Measurements from ENCODE around the gene MARVELD1.

MARVELD1 gene

DNA sequence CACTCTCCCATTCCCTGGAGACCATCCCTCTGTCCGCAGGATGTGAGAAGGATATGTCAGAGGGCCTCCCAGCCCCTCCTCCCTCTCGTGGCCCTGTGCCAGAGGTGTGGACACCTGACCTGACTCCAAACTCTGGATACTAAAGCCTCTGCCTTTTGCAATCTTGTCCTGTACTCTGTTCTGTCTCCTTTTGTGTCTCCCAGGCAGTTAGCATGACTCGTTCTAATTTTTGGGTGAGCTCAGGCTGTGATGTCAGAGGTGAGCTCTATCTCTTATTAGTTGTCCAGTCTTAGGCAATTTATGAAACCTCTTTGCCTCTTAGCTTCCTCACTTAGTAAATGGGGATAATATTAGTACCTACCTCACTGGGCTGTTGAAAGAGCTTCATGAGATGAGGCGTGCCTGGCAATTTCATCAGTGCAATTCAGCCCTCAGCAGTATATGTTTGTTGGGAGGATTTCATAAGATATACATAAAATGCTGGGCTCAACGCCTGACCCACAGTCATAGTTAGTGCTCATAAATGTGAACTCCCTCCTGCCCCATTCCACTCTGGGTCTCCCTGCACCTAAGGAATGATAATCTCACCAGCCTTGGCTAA is 10.9 kb downstream of the MARVELD1 start:
- no peak for DNase-seq

DNA sequence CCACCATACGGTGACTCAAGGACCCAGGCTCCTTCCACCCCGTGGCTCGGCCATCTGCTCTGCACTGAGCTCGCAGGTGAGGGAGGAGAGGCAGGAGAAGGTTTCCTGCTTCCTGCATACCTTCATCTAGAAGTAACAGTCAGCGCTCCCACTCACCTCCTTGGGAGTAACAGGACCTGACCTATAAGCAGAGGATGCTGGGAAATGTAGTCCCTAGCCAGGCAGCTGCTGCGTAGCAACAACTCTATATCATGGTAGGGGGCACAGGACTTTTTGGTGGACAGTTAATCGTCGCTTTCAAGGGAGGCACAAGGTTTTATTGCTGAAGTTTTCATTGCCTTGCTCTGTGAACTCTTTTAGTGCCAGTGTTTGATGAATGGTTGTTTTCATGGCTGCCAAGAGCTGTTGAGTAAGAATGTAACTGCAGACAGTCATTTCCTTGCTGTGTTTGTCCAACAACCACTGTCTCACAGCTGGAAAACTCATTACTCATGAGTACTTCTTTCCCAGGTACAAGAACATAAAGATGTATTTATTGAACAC is 13.2 kb downstream of the MARVELD1 start:
- DNase-seq, result no peak

GRCh38 chr10:97729014-97729413 is 15.5 kb downstream of the MARVELD1 start:
- DNase-seq, result no peak

- DNase-seq, result no peak
These were observed 18.0 kb downstream of the MARVELD1 start for GRCh38 chr10:97731346-97732051.

GRCh38 chr10:97732052-97732359 is 18.5 kb downstream of the MARVELD1 start:
- no peak for DNase-seq

DNA sequence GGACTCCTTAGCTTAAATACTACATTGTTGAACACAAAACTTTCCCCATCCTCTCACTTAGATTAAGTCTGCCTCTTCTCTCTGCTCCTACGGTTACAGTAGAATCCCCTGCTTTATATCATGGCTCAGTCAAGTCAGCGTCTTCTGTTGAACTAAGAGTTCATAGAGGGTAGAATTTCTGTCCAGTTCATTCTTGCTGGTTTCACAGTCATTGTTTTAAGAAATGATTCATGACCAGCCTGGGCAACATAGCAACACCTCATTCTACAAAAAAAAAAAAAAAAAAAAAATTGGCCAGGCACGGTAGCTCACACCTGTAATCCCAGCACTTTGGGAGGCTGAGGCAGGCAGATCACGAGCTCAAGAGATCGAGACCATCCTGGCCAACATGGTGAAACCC is 19.7 kb downstream of the MARVELD1 start:
- no peak for DNase-seq

DNA sequence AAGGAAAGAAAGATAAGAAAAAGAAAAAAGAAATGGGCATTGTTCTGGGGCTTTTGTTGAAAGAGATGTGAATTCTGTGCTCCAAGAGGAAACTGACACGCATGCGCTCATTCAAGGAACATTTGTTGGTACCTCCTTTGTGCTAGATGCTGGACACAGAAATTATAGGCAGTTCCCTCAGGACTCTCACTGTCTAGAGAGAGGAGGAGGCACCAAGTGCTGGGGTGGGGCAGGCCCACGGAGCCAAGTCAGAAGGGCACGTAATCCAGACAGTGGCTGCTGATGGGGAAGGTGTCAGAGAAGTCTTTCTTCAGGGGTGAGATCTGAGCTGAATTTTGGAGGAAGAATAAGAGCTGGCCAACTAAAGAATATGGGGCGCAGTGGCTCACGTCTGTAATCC is 20.5 kb downstream of the MARVELD1 start:
- DNase-seq, result no peak

- DNase-seq, result no peak
These were observed 22.9 kb downstream of the MARVELD1 start for GRCh38 chr10:97736403-97736901.

DNA sequence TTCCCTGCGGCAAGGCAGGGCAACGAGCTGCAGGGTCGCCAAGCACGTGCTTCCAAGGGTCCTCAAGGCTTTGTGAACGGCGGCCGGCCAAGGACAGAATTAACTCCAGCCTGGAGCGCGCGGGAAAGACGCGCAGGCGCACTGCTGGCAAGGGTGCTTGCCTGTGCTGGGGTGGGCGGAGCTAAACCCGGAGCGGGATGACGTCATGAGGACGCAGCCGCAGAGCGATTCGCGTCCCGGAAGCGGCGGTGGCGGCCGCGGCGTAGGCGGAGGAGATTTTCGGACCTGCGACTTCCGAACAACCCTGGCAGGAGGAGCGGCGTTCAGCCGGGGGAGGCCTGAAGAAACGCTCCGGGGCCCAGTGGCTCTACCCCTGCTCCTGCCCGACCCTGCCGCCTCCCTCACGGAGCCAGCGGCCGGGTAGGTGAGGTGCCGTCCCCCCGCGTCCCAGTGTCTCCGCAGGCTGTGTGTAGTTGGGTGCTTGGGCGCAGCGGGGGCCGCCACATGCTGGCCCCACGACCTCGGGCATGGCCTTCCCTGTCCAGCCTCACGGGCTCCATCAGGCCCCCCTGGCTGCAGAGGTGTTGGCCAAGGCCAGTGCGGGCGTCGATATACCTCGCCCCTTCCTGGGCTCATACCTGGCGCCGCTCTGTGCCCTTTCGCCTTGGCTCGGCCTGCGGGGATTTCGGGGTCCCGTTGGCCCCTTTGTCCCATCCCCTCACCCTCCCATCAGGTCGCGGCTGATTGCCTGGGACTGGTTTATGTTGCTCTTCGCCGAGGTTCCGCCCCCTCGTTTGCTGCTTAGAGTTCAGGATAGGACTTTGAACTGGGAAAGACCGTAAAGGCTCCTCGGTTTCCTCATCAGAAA is 23.6 kb downstream of the MARVELD1 start, which contains the start of gene ZFYVE27:
Gene ZFYVE27 (plus strand): TSS at position 227 of the 868 bp plus-strand sequence. CDS start 1,350 bp downstream, outside the sequence.
- DNase-seq, result peak; percentile 99

DNA sequence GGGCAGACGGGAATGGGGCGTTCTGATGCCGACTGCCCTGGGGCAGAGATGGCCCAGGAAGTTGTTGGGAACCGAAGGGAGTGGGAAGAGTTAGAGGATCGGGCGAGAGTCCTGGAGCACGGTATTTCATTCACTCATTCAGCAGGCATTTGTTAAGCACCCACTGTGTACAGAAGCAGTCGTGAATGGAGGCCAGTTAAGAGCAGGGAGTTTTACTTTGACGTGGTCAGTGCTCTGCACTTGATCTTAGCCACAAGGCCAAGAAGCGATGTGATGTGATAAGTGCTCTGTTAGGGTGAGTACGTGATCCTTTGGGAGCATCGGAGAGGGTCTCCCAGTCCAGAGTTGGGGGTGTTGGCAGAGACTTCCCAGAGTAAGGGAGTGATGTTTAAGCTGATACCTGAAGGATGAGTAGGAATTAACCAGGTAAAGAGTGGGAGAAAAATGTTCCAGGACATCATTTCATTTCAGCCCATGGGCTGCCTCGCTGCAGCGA is 24.3 kb downstream of the MARVELD1 start:
- DNase-seq, result no peak

DNA sequence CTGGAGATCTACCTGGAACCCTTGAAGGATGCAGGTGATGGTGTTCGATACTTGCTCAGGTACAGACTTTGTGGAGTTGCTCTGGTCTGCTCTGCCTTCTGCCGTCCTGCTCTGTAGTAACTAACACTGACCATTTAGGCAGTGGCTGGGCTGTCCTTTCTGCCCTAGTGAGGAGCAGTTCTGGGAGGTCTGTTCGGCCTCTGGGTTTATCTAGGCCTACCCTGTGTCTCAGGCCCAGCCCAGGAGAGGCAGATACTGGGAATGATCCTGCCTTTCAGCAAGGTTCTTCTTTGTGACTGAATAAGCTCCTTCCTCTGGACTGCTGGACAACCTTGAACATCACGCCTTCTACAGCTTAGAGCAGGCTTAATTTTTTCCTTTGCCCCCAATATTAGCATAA is 25.1 kb downstream of the MARVELD1 start:
- DNase-seq, result no peak

GRCh38 chr10:97740613-97741012 is 27.1 kb downstream of the MARVELD1 start:
- DNase-seq, result no peak

GRCh38 chr10:97743169-97743943 is 29.8 kb downstream of the MARVELD1 start:
- DNase-seq, result no peak

- DNase-seq, result no peak
These were observed 31.0 kb downstream of the MARVELD1 start for GRCh38 chr10:97744405-97745035.

DNA sequence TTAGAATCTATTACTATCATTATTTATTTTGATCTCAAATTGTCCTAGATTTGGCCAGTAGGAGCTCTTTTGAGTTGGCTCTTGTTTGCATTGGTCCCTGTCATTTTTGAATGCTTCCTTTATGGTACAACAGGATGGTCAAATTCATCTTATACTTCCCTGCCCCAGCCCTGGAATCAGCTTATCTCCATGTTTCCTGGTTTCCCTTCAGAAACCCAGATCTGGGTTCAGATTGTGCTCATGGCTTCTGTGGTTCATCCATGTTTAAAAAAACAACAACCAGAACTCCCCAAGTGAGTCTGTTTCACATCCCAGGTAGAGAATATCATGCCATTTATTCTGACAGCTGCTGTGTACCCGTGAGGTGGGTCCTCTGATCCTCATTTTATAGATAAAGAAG is 34.0 kb downstream of the MARVELD1 start:
- DNase-seq, result no peak

DNA sequence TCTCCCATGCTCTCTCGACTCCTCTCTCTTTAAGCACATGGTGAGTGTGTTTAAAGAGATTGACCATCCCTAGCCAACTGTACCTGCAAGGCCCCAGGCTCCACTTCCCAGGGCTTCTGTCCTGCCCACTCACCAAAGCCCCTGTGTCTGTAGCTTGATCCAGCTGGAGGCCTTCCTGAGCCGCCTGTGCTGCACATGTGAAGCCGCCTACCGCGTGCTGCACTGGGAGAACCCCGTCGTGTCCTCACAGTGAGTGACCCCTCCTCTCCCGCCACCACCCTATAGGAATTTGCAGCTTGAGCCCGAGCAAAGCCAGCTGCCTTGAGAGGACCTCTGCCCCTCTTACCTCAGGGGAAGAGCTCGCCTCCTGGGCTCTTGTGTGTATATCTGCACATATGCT is 34.6 kb downstream of the MARVELD1 start:
- no peak for DNase-seq

DNA sequence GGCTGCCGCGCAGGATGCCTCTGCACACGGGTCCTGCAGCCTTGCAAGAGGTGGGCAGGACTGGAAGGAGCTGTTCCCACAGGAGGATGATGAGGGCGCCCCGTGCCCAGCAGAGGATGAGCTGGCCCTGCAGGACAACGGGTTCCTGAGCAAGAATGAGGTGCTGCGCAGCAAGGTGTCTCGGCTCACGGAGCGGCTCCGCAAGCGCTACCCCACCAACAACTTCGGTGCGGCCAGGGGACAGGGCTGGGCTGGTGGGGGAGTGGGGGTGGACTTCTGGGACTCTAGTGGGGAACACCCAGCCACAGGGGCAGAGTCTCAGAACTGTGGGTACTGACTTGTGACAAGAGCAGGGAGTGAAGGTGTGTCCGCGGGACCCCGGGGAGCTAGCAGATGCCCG is 39.4 kb downstream of the MARVELD1 start:
- DNase-seq, result no peak

DNA sequence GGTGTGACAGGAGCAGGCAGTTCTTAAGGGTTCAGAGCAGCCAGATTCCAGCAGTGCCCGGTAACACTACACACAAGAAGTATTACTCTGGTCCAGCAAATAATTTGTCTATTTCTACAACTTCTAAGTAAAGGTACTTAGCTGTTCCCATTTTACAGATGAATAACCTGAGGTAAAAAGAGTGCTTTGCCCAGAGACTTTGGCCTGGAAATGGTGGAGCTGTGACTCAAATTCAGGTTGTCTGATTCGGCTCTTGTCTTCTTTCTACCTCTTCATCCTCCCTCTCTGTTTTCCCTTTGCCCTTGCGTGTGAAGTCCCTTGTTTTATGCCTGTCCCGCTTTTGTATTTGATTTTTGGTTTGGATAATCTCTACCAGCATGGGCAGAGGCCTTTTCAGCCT is 41.2 kb downstream of the MARVELD1 start:
- DNase-seq, result no peak

GRCh38 chr10:97755718-97756117 is 42.2 kb downstream of the MARVELD1 start:
- no peak for DNase-seq

- DNase-seq, result no peak
These were observed 43.9 kb downstream of the MARVELD1 start for GRCh38 chr10:97757471-97757870.

DNA sequence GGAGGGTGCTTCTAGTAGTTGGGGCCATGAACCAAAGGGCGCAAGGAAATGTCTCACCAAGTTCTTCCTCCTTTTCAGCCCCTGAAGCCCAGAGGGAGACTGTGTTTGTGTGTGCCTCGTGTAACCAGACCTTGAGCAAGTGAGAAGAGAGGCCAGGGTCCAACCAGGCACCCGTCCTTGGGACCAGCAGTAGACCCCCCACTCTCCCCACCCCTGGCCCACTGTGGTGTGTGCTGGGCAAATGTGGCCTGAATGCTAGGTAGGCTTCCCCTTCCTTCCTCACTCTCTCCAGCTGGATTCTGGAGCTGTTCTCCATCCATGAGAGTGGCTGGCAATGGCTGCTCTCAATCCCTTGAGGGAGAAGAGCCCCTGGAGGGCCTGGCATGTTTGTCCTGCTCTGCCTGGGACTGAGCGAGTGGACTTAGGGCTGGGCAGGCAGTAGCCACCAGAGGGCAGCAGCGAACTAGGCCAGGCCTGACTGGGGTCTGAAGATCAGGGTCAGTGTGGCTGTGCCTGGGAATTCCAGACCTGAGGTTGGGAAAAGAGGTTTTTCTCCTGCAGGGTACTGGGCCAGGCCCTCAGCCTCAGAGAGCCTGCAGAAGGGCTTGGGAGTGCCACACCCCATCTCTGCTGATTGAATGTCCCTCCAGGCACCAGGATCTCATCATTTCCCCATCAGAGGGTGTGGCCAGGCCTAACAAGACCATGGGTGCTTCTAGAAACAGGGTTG is 45.8 kb downstream of the MARVELD1 start:
- DNase-seq, result peak; percentile 75
